GM12891 (cell line): ENCODE results near the gene RGS9.

Source experiments
- PAX5 ChIP-seq: IDR thresholded peaks from 2 replicates; pipeline ENCODE4 v1.6.1; 2011; ENCODE audit warnings: low read length, moderate library complexity, mild to moderate bottlenecking; ENCODE audit not compliant: insufficient read depth, severe bottlenecking
- POLR2A ChIP-seq: IDR thresholded peaks from 2 replicates; pipeline ENCODE4 v1.6.1; 2011; ENCODE audit warnings: low read depth, low read length, control low read depth
- POLR2AphosphoS5 ChIP-seq: IDR thresholded peaks from 2 replicates; pipeline ENCODE4 v1.6.1; 2011; ENCODE audit warnings: low read depth, low read length, control low read depth

GRCh38 chr17:65102235-65102634 is 34.9 kb upstream of the RGS9 start:
- TF ChIP-seq POLR2AphosphoS5 (no peak), POLR2A (no peak), PAX5 (no peak)
